HG03135 (cell line): ENCODE data around the gene IFT52.
"Not testable (repeated sequence)": the region's sequence is repeated elsewhere in the genome, so short reads cannot be mapped to it uniquely, and the experiment has no call there.

Source experiments
- ATAC-seq: cut with Tn5 transposase; IDR thresholded peaks from one replicate; pipeline ENCODE4 v1.9.1; 2021; ENCODE audit warnings: mild to moderate bottlenecking, moderate library complexity; ENCODE audit not compliant: unreplicated experiment

IFT52 gene

GRCh38 chr20:43565758-43566104 is 25.0 kb upstream of the IFT52 start:
- no peak for ATAC-seq

GRCh38 chr20:43567477-43567876 is 23.3 kb upstream of the IFT52 start:
- ATAC-seq: no peak

- ATAC-seq: no peak
Observed at GRCh38 chr20:43568706-43569105, 22.0 kb upstream of the IFT52 start.

GRCh38 chr20:43569282-43569681 is 21.5 kb upstream of the IFT52 start:
- no peak for ATAC-seq

GRCh38 chr20:43570496-43570895 is 20.2 kb upstream of the IFT52 start:
- no peak for ATAC-seq

- no peak for ATAC-seq
Observed at GRCh38 chr20:43571310-43571709, 19.4 kb upstream of the IFT52 start.

- ATAC-seq: no peak
Observed at GRCh38 chr20:43571771-43572170, 19.0 kb upstream of the IFT52 start.

- no peak for ATAC-seq
Observed at GRCh38 chr20:43572891-43573290, 17.8 kb upstream of the IFT52 start.

GRCh38 chr20:43576108-43576507 is 14.6 kb upstream of the IFT52 start:
- no peak for ATAC-seq

GRCh38 chr20:43579861-43580793 is 10.6 kb upstream of the IFT52 start:
- no peak for ATAC-seq

GRCh38 chr20:43583133-43583864 is 7.4 kb upstream of the IFT52 start:
- ATAC-seq: no peak

GRCh38 chr20:43583982-43584432 is 6.7 kb upstream of the IFT52 start:
- no peak for ATAC-seq

- ATAC-seq: no peak
Observed at GRCh38 chr20:43584448-43585136, 6.1 kb upstream of the IFT52 start.

GRCh38 chr20:43586641-43587040 is 4.1 kb upstream of the IFT52 start:
- no peak for ATAC-seq

GRCh38 chr20:43588526-43588925 is 2.2 kb upstream of the IFT52 start:
- not testable (repeated sequence) for ATAC-seq

- ATAC-seq: no peak
Observed at GRCh38 chr20:43590036-43590391, 723 bp upstream of the IFT52 start.

GRCh38 chr20:43601960-43602359 is 11.2 kb downstream of the IFT52 start:
- ATAC-seq: not testable (repeated sequence)

- no peak for ATAC-seq
Observed at GRCh38 chr20:43603124-43603523, 12.4 kb downstream of the IFT52 start.

GRCh38 chr20:43605715-43606114 is 15.0 kb downstream of the IFT52 start:
- no peak for ATAC-seq

GRCh38 chr20:43607278-43607677 is 16.5 kb downstream of the IFT52 start:
- not testable (repeated sequence) for ATAC-seq

GRCh38 chr20:43631598-43631997 is 40.9 kb downstream of the IFT52 start:
- ATAC-seq: no peak
